ENCODE results near the gene B4GALT1. TPM values are rescaled to one million over a fixed set of nuclear protein-coding genes. Genes with fewer than 3 reads are reported as not detected.
"Not testable (repeated sequence)": the region's sequence is repeated elsewhere in the genome, so short reads cannot be mapped to it uniquely, and the experiment has no call there.

Gene B4GALT1
- total and polyA plus RNA-seq, 5 donors, result 24.7 to 137 (median 53.6) TPM

- intact Hi-C loops (cut with DNase I), result no loop called here
- H3K27ac ChIP-seq (ENCODE audit: low read length), result peak overlapping the region; percentile 51
- no peak overlapping the region for H3K4me3 ChIP-seq (ENCODE audit: low read length)
- 76% methylated on average over 1 of the region's 1 CpG for WGBS
- H3K4me1 ChIP-seq (ENCODE audit: control insufficient read depth, insufficient read depth, low read length), result peaks cover 21% of the 10 kb centered on the region
- H3K27me3 ChIP-seq (ENCODE audit: control insufficient read depth, insufficient read depth), result no peaks in the 10 kb centered on the region
- H3K9me3 ChIP-seq (ENCODE audit: control insufficient read depth, low read length), result no peaks in the 10 kb centered on the region
- no peak for ATAC-seq
- no peak for DNase-seq
Observed at GRCh38 chr9:33105959-33106358, 61.2 kb downstream of the B4GALT1 start.

- Histone ChIP-seq H3K9me3 (ENCODE audit: control insufficient read depth, low read length) (no peaks in the 10 kb centered on the region), H3K4me1 (ENCODE audit: control insufficient read depth, insufficient read depth, low read length) (peaks cover 21% of the 10 kb centered on the region), H3K4me3 (ENCODE audit: low read length) (no peak overlapping the region), H3K27me3 (ENCODE audit: control insufficient read depth, insufficient read depth) (no peaks in the 10 kb centered on the region), H3K27ac (ENCODE audit: low read length) (no peak overlapping the region)
- ATAC-seq (no peak), DNase-seq (no peak)
- intact Hi-C loops (cut with DNase I), result no loop called here
- WGBS, result 71% methylated on average over 5 of the region's 5 CpGs
Observed at GRCh38 chr9:33105504-33105903, 61.6 kb downstream of the B4GALT1 start.

- no peak overlapping the region for H3K27ac ChIP-seq (ENCODE audit: low read length)
- DNase-seq, result no peak
- intact Hi-C loops (cut with DNase I), result no loop called here
- H3K4me1 ChIP-seq (ENCODE audit: control insufficient read depth, insufficient read depth, low read length), result peaks cover 21% of the 10 kb centered on the region
- H3K27me3 ChIP-seq (ENCODE audit: control insufficient read depth, insufficient read depth), result no peaks in the 10 kb centered on the region
- no peak for ATAC-seq
- no peaks in the 10 kb centered on the region for H3K9me3 ChIP-seq (ENCODE audit: control insufficient read depth, low read length)
- WGBS, result 95% methylated on average over 7 of the region's 7 CpGs
- no peak overlapping the region for H3K4me3 ChIP-seq (ENCODE audit: low read length)
Observed at GRCh38 chr9:33104401-33104800, 62.7 kb downstream of the B4GALT1 start.

- Histone ChIP-seq H3K27ac (ENCODE audit: low read length) (no peak overlapping the region), H3K4me3 (ENCODE audit: low read length) (no peak overlapping the region), H3K4me1 (ENCODE audit: control insufficient read depth, insufficient read depth, low read length) (peaks cover 21% of the 10 kb centered on the region), H3K9me3 (ENCODE audit: control insufficient read depth, low read length) (no peaks in the 10 kb centered on the region), H3K27me3 (ENCODE audit: control insufficient read depth, insufficient read depth) (no peaks in the 10 kb centered on the region)
- ATAC-seq, result peak; percentile 3 to 62
- 73% methylated on average over 8 of the region's 8 CpGs for WGBS
- intact Hi-C loops (cut with DNase I), result no loop called here
- DNase-seq, result no peak
Observed at GRCh38 chr9:33103501-33104281, 63.4 kb downstream of the B4GALT1 start.

GRCh38 chr9:33102551-33103210 is 64.5 kb downstream of the B4GALT1 start:
- WGBS, result 96% methylated on average over 13 of the region's 13 CpGs

GRCh38 chr9:33101104-33101951 is 65.8 kb downstream of the B4GALT1 start:
- no peak overlapping the region for H3K4me3 ChIP-seq (ENCODE audit: low read length)
- no peaks in the 10 kb centered on the region for H3K9me3 ChIP-seq (ENCODE audit: control insufficient read depth, low read length)
- intact Hi-C loops (cut with DNase I), result no loop called here
- peak overlapping the region; percentile 12 for H3K27ac ChIP-seq (ENCODE audit: low read length)
- 73% methylated on average over 10 of the region's 10 CpGs for WGBS
- H3K4me1 ChIP-seq (ENCODE audit: control insufficient read depth, insufficient read depth, low read length), result peaks cover 6% of the 10 kb centered on the region
- no peaks in the 10 kb centered on the region for H3K27me3 ChIP-seq (ENCODE audit: control insufficient read depth, insufficient read depth)
- ATAC-seq (peak; percentile 28 to 31), DNase-seq (peak in 1 of 3 donors; percentile 68)

More at GRCh38 chr9:33102551-33103210, 64.5 kb downstream of the B4GALT1 start:
- intact Hi-C loops (cut with DNase I), result no loop called here
- ATAC-seq (no peak), DNase-seq (no peak)
- Histone ChIP-seq H3K27ac (ENCODE audit: low read length) (no peak overlapping the region), H3K4me3 (ENCODE audit: low read length) (no peak overlapping the region), H3K27me3 (ENCODE audit: control insufficient read depth, insufficient read depth) (no peaks in the 10 kb centered on the region), H3K9me3 (ENCODE audit: control insufficient read depth, low read length) (no peaks in the 10 kb centered on the region), H3K4me1 (ENCODE audit: control insufficient read depth, insufficient read depth, low read length) (peaks cover 19% of the 10 kb centered on the region)

GRCh38 chr9:33099754-33100153 is 67.4 kb downstream of the B4GALT1 start:
- 71% methylated on average over 2 of the region's 2 CpGs for WGBS
- intact Hi-C loops (cut with DNase I), result no loop called here
- peaks cover 4% of the 10 kb centered on the region for H3K4me1 ChIP-seq (ENCODE audit: control insufficient read depth, insufficient read depth, low read length)
- H3K27me3 ChIP-seq (ENCODE audit: control insufficient read depth, insufficient read depth), result no peaks in the 10 kb centered on the region
- no peak for DNase-seq
- H3K4me3 ChIP-seq (ENCODE audit: low read length), result no peak overlapping the region
- H3K9me3 ChIP-seq (ENCODE audit: control insufficient read depth, low read length), result no peaks in the 10 kb centered on the region
- no peak overlapping the region for H3K27ac ChIP-seq (ENCODE audit: low read length)
- ATAC-seq, result no peak

- intact Hi-C loops (cut with DNase I), result no loop called here
- 67% methylated on average over 3 of the region's 3 CpGs for WGBS
- no peak for ATAC-seq
Observed at GRCh38 chr9:33097192-33097591, 69.9 kb downstream of the B4GALT1 start.

GRCh38 chr9:33092634-33093033 is 74.5 kb downstream of the B4GALT1 start:
- Histone ChIP-seq H3K4me3 (ENCODE audit: low read length) (no peak overlapping the region), H3K9me3 (ENCODE audit: control insufficient read depth, low read length) (no peaks in the 10 kb centered on the region), H3K27me3 (ENCODE audit: control insufficient read depth, insufficient read depth) (no peaks in the 10 kb centered on the region), H3K27ac (ENCODE audit: low read length) (no peak overlapping the region), H3K4me1 (ENCODE audit: control insufficient read depth, insufficient read depth, low read length) (no peaks in the 10 kb centered on the region)
- WGBS, result 73% methylated on average over 5 of the region's 5 CpGs
- DNase-seq, result no peak
- intact Hi-C loops (cut with DNase I), result no loop called here
- no peak for ATAC-seq

More at GRCh38 chr9:33097192-33097591, 69.9 kb downstream of the B4GALT1 start:
- Histone ChIP-seq H3K27ac (ENCODE audit: low read length) (no peak overlapping the region), H3K9me3 (ENCODE audit: control insufficient read depth, low read length) (no peaks in the 10 kb centered on the region), H3K4me1 (ENCODE audit: control insufficient read depth, insufficient read depth, low read length) (peaks cover 4% of the 10 kb centered on the region), H3K4me3 (ENCODE audit: low read length) (no peak overlapping the region), H3K27me3 (ENCODE audit: control insufficient read depth, insufficient read depth) (no peaks in the 10 kb centered on the region)
- DNase-seq, result no peak

GRCh38 chr9:33085672-33086071 is 81.5 kb downstream of the B4GALT1 start:
- H3K4me3 ChIP-seq (ENCODE audit: low read length); H3K9me3 ChIP-seq (ENCODE audit: control insufficient read depth, low read length); DNase-seq; H3K4me1 ChIP-seq (ENCODE audit: control insufficient read depth, insufficient read depth, low read length); H3K27me3 ChIP-seq (ENCODE audit: control insufficient read depth, insufficient read depth); intact Hi-C loops (cut with DNase I); ATAC-seq; H3K27ac ChIP-seq (ENCODE audit: low read length): not testable (repeated sequence)
- 90% methylated on average over 9 of the region's 9 CpGs for WGBS

Data from right cardiac atrium (tissue), 5 donors.